PFSK-1 (cell line): ENCODE measurements around the gene GRB10.

ENCODE experiments used
- FOXP2 ChIP-seq: optimal IDR thresholded peaks from 2 replicates; pipeline ENCODE3; 2011; ENCODE audit warnings: borderline replicate concordance, control low read depth, inconsistent platforms; ENCODE audit not compliant: insufficient read depth; ENCODE audit errors: extremely low read length, extremely low read depth
- POLR2AphosphoS5 ChIP-seq: IDR thresholded peaks from 2 replicates; pipeline ENCODE4 v1.6.1; 2012; ENCODE audit warnings: low read depth, mild to moderate bottlenecking, control low read depth, low read length, moderate library complexity
- SIN3A ChIP-seq: IDR thresholded peaks from 2 replicates; pipeline ENCODE4 v1.6.1; 2012; ENCODE audit warnings: mild to moderate bottlenecking, low read length, moderate library complexity, borderline replicate concordance; ENCODE audit not compliant: insufficient read depth
- TAF1 ChIP-seq: IDR thresholded peaks from 2 replicates; pipeline ENCODE4 v1.6.1; 2012; ENCODE audit warnings: low read length, control low read depth, borderline replicate concordance; ENCODE audit not compliant: insufficient read depth
- TF ChIP-seq, protein P1 (sequence below), 2 experiments: IDR thresholded peaks; 2 replicates each; pipeline versions ENCODE4 v1.6.1 to v1.8.0; 2011 to 2012; ENCODE audit warnings: low read depth in 2 of 2, low read length in 2 of 2, control low read depth in 1 of 2, inconsistent platforms in 1 of 2, mild to moderate bottlenecking in 1 of 2, moderate library complexity in 1 of 2; ENCODE audit not compliant: insufficient read depth in 1 of 2

Gene GRB10

DNA sequence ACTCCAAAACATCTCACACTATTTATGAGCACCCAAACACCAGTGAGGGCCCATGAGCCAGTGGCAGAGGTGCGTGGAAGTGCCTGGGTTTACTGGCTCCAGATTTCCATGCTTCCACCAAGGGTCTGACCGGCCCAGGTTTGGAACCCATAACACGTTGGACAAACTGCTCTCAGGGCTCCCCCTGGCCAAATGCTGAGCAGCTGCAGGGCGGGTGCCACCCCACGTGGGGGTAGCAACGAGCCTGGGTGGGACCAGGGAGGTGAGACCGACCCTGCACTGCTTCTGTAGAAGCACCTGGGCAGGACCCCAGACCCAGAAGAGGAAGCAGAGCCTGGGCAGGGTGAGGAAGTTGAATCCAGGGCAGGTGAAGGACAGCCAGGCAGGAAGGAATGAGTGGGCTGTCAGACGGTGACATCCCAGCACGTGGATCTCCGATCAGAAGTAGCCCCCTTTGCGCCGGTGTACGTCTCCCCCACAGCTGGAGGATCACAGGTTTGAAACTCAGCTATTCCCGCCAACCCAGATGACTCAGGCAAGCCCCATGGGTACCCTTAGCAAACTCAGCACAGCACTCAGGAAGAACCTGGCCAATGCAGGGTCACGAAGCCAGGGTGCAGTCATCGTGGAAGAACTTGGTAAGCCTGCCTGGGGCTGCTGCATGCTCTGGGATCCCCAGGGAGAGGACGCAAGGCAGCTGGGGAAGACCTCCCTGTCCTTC lies 117.1 kb downstream of the GRB10 start:
- TF ChIP-seq TAF1 (no peak), SIN3A (no peak), POLR2AphosphoS5 (no peak), FOXP2 (no peak)
- TF ChIP-seq, protein P1, sequence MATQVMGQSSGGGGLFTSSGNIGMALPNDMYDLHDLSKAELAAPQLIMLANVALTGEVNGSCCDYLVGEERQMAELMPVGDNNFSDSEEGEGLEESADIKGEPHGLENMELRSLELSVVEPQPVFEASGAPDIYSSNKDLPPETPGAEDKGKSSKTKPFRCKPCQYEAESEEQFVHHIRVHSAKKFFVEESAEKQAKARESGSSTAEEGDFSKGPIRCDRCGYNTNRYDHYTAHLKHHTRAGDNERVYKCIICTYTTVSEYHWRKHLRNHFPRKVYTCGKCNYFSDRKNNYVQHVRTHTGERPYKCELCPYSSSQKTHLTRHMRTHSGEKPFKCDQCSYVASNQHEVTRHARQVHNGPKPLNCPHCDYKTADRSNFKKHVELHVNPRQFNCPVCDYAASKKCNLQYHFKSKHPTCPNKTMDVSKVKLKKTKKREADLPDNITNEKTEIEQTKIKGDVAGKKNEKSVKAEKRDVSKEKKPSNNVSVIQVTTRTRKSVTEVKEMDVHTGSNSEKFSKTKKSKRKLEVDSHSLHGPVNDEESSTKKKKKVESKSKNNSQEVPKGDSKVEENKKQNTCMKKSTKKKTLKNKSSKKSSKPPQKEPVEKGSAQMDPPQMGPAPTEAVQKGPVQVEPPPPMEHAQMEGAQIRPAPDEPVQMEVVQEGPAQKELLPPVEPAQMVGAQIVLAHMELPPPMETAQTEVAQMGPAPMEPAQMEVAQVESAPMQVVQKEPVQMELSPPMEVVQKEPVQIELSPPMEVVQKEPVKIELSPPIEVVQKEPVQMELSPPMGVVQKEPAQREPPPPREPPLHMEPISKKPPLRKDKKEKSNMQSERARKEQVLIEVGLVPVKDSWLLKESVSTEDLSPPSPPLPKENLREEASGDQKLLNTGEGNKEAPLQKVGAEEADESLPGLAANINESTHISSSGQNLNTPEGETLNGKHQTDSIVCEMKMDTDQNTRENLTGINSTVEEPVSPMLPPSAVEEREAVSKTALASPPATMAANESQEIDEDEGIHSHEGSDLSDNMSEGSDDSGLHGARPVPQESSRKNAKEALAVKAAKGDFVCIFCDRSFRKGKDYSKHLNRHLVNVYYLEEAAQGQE (IDR thresholded peaks at IDR 0.05; ENCODE audit: insufficient read depth in 1 of 2, low read depth in 2 of 2, low read length in 2 of 2) = no peak

DNA sequence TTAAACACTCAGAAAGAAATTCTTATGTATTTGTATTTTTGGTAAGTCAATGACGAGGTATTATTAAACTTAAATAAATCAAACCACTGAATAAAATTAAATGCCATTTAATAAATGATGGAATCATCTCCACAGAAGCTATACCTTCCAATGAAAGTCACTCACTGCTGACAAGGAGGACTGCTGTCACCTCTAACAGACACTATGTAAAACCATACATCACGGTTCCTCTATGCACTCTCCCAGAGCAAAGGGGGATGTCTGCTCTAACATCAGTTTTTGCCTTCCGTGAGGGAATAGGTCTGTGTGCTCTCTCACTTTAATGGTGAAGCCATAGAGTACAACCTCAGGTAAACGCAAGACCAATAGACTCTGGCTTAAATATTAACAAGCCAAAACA lies 117.8 kb downstream of the GRB10 start:
- TF ChIP-seq FOXP2 (no peak), POLR2AphosphoS5 (no peak), SIN3A (no peak), TAF1 (no peak)
- TF ChIP-seq, protein P1 (IDR thresholded peaks at IDR 0.05; ENCODE audit: insufficient read depth in 1 of 2, low read depth in 2 of 2, low read length in 2 of 2) = no peak

DNA sequence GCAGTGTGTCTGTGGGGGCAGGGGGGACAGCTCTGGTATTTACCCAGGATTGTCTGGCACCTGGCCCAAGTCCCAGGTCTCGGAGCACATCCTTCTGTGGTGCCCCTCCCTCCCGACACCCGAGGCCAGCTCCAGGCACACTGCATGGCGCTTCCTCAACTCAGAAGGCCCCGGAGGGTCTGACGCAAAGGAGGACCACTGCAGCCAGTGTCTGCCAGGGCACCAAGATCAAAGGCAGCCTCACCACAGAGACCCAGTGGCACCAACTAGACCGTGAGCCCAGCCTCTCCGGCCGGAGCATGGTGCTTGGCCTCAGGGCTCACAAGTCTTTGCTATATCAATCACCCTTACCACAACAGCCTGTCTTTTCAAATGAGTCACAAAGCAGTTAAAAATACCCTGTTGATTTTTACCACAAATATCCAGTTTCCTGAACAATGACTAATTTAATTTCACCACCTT lies 118.2 kb downstream of the GRB10 start:
- TF ChIP-seq, protein P1 (IDR thresholded peaks at IDR 0.05; ENCODE audit: insufficient read depth in 1 of 2, low read depth in 2 of 2, low read length in 2 of 2) = no peak
- TF ChIP-seq TAF1 (no peak), FOXP2 (no peak), POLR2AphosphoS5 (no peak), SIN3A (no peak)

DNA sequence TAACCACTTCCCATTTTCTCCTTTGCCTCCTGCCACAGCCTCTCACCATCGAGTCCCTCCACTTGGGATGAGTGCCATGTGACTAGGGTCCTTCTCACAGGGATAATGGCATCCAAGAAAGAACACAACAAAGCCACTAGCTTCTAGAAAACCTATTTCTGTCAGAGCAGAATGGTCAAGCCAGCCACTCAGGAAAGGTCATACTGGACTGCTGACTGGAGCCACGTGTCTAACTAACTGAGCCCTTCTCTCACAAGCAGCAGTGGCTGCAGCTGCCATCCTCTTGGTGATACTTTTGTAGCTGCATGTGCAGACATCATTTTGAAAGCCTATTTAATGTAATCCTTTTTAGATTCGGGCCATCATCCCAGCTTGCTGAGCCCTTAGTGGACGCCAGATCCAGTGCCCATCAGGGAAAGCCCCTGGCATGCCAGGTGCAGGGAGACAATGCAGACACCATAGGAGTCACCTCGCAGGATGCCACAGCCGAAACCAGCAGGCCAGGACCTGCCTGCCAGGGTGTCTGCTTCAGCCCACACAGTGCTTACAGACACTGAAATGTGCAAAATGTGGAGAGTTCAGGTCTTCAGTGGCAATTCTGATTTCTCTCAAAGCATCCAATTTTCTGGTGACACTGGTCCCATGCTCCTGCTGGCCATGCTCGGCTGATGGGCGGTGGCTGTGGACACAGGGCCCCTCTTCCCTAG lies 119.1 kb downstream of the GRB10 start:
- TF ChIP-seq, protein P1 (IDR thresholded peaks at IDR 0.05; ENCODE audit: insufficient read depth in 1 of 2, low read depth in 2 of 2, low read length in 2 of 2) = no peak
- TF ChIP-seq SIN3A (no peak), TAF1 (no peak), FOXP2 (no peak)
